DOHH2 (cell line): ENCODE data around the gene CSPG5.

Source experiments
- H3F3A ChIP-seq: fragments of 200-600 bp; sonication (generic), shearing (Covaris generic); 2 replicates; pipeline ENCODE4 v1.6.0; 2016; ENCODE audit warnings: antibody characterized with exemption, mild to moderate bottlenecking; ENCODE audit not compliant: control insufficient read depth, insufficient read depth
- H3K27ac ChIP-seq: fragments of 200-600 bp; sonication (generic); 2 replicates; pipeline ENCODE4 v1.5.1; 2014; ENCODE audit warnings: low read depth, mild to moderate bottlenecking, low read length, moderate library complexity
- H3K27me3 ChIP-seq: fragments of 200-600 bp; sonication (generic); 2 replicates; pipeline ENCODE4 v1.6.1; 2014; ENCODE audit warnings: mild to moderate bottlenecking, low read length, mixed read lengths; ENCODE audit not compliant: control insufficient read depth
- H3K36me3 ChIP-seq: fragments of 200-600 bp; sonication (generic); 2 replicates; pipeline ENCODE4 v1.6.1; 2014; ENCODE audit warnings: mild to moderate bottlenecking, low read length, moderate library complexity, mixed read lengths; ENCODE audit not compliant: control insufficient read depth
- H3K4me1 ChIP-seq: fragments of 200-600 bp; sonication (generic); 2 replicates; pipeline ENCODE4 v1.6.1; 2014; ENCODE audit warnings: mild to moderate bottlenecking, low read length, mixed read lengths; ENCODE audit not compliant: control insufficient read depth
- H3K4me2 ChIP-seq: fragments of 200-600 bp; sonication (generic); 2 replicates; pipeline ENCODE4 v1.6.0; 2014; ENCODE audit warnings: mild to moderate bottlenecking, low read length, moderate library complexity
- H3K4me3 ChIP-seq: fragments of 200-600 bp; sonication (generic); 2 replicates; pipeline ENCODE4 v1.5.1; 2014; ENCODE audit warnings: mild to moderate bottlenecking, low read length, mixed read lengths
- H3K79me2 ChIP-seq: fragments of 200-600 bp; sonication (generic); 2 replicates; pipeline ENCODE4 v1.6.1; 2014; ENCODE audit warnings: mild to moderate bottlenecking, low read length, mixed read lengths; ENCODE audit not compliant: control insufficient read depth
- H3K9me2 ChIP-seq: fragments of 200-600 bp; sonication (generic); replicated peaks from 2 replicates; pipeline ENCODE4 v1.6.1; 2014; ENCODE audit warnings: mild to moderate bottlenecking, low read length, mixed read lengths; ENCODE audit not compliant: control insufficient read depth
- H3K9me3 ChIP-seq: fragments of 200-600 bp; sonication (generic); 2 replicates; pipeline ENCODE4 v1.6.1; 2014; ENCODE audit warnings: antibody characterized with exemption, low read length, mixed read lengths; ENCODE audit not compliant: control insufficient read depth, insufficient read depth
- H4K20me1 ChIP-seq: fragments of 200-600 bp; sonication (generic); 2 replicates; pipeline ENCODE4 v1.6.0; 2014; ENCODE audit warnings: low read depth, mild to moderate bottlenecking, antibody characterized with exemption, low read length, moderate library complexity; ENCODE audit not compliant: control insufficient read depth, insufficient read depth
- CTCF ChIP-seq: fragments of 200-600 bp; sonication (generic); IDR thresholded peaks from one replicate; pipeline ENCODE4 v1.5.1; 2014; ENCODE audit warnings: antibody characterized with exemption, mild to moderate bottlenecking, low read depth, low read length; ENCODE audit not compliant: poor library complexity, severe bottlenecking
- EZH2phosphoT487 ChIP-seq: fragments of 200-600 bp; sonication (generic); IDR thresholded peaks from 2 replicates; pipeline ENCODE4 v1.6.1; 2017; ENCODE audit warnings: borderline replicate concordance, mild to moderate bottlenecking, antibody characterized with exemption, low read length, moderate library complexity, mixed read lengths

CSPG5 gene

GRCh38 chr3:47581835-47582234 lies 3.2 kb upstream of the CSPG5 start:
- Histone ChIP-seq H4K20me1 (peaks cover 3% of the 10 kb centered on the region; the same call in 1 of the 2 replicates), H3F3A (peaks cover 24% of the 10 kb centered on the region), H3K9me2 (no peaks in the 10 kb centered on the region), H3K4me1 (peaks cover 5% of the 10 kb centered on the region; the same call in 1 of the 2 replicates), H3K4me2 (no peak overlapping the region), H3K9me3 (no peaks in the 10 kb centered on the region), H3K27me3 (peaks cover 27% of the 10 kb centered on the region), H3K36me3 (peaks cover 18% of the 10 kb centered on the region), H3K27ac (no peak overlapping the region), H3K4me3 (no peak overlapping the region), H3K79me2 (no peaks in the 10 kb centered on the region)
- TF ChIP-seq EZH2phosphoT487: no peak
- no peak for TF ChIP-seq CTCF

- no peak for TF ChIP-seq CTCF
- no peak for TF ChIP-seq EZH2phosphoT487
Measured at GRCh38 chr3:47581422-47581821, 2.8 kb upstream of the CSPG5 start.

GRCh38 chr3:47580481-47580880 lies 1.8 kb upstream of the CSPG5 start:
- H3K4me3 ChIP-seq: no peak overlapping the region
- H3K9me2 ChIP-seq: no peaks in the 10 kb centered on the region
- H3K4me1 ChIP-seq: peaks cover 5% of the 10 kb centered on the region; the same call in 1 of the 2 replicates
- H3K27ac ChIP-seq: no peak overlapping the region
- peaks cover 21% of the 10 kb centered on the region for H3F3A ChIP-seq
- no peaks in the 10 kb centered on the region for H3K79me2 ChIP-seq
- H3K4me2 ChIP-seq: no peak overlapping the region
- H3K36me3 ChIP-seq: peaks cover 5% of the 10 kb centered on the region
- peaks cover 27% of the 10 kb centered on the region for H3K27me3 ChIP-seq
- no peak for TF ChIP-seq EZH2phosphoT487
- TF ChIP-seq CTCF: no peak
- H3K9me3 ChIP-seq: no peaks in the 10 kb centered on the region
- H4K20me1 ChIP-seq: peaks cover 3% of the 10 kb centered on the region; the same call in 1 of the 2 replicates

More at GRCh38 chr3:47581422-47581821, 2.8 kb upstream of the CSPG5 start:
- Histone ChIP-seq H3K4me1 (peaks cover 5% of the 10 kb centered on the region; the same call in 1 of the 2 replicates), H3K9me2 (no peaks in the 10 kb centered on the region), H3K4me2 (no peak overlapping the region), H3K27ac (no peak overlapping the region), H4K20me1 (peaks cover 3% of the 10 kb centered on the region; the same call in 1 of the 2 replicates), H3K4me3 (no peak overlapping the region), H3K36me3 (peaks cover 14% of the 10 kb centered on the region), H3K9me3 (no peaks in the 10 kb centered on the region), H3K79me2 (no peaks in the 10 kb centered on the region), H3F3A (peaks cover 24% of the 10 kb centered on the region), H3K27me3 (peaks cover 27% of the 10 kb centered on the region)
